UCSD-AML1 (cell line): ENCODE measurements around the gene NLGN1.

Experiments used
- DNase-seq: peaks from one replicate; lab custom pipeline; 2025; ENCODE audit not compliant: unreplicated experiment; lab: John Stamatoyannopoulos, UW

The NLGN1 gene

GRCh38 chr3:174126990-174127758 is 729.6 kb downstream of the NLGN1 start:
- DNase-seq: no peak

DNA sequence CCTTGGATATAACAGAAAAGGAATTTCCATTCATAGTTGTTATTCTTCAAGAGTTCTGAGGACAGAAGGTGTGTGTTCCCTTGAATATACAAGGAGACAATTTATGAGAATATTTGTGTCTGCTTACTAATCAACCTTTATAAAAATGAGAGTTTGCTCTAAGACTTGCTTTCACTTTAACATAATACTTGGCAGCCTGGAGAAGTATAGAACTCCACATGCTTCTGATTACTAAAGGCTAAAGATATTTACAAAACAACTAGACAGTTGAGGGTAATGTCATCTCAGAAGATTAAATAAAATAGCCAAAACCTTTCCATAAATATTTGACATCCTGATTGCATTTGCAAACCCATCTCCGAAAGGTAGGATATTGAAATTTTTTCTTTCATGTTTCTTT is 734.5 kb downstream of the NLGN1 start:
- no peak for DNase-seq

- DNase-seq: no peak
Measured at GRCh38 chr3:174132421-174133042, 735.0 kb downstream of the NLGN1 start.

DNA sequence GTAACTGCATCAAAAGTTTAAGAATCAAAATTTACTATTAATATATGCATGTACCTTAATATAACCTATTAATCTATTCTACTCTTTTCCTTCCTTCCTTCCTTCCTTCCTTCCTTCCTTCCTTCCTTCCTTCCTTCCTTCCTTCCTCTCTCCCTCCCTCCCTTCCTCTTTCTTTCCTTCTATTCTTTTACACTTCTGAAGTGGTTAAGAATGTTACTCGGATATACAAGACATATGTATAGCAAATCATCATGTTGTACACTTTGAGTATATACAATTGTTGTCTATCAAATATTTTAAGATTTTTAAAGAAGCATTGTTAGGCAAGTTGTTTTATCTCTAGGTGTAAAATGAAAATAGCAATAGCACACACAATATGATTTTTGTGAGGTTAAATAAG is 748.5 kb downstream of the NLGN1 start:
- DNase-seq: no peak

DNA sequence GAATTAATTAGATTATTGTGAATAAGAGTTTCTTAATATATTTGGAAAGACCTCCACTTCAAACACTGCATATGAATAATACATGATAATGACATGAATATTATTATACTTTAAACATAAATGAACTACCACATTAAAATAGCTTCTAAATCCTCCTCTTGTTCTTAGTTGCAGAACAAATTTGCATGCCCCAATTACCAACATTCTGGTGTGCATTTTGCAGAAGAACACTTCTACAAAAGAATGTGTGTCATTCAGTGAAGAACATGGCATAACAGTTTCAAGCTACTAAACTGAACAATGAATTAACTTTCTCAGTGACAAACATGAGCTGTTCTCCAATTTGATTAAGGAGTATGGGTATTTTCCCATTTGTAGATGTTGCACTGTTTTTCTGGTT is 750.3 kb downstream of the NLGN1 start:
- no peak for DNase-seq

DNA sequence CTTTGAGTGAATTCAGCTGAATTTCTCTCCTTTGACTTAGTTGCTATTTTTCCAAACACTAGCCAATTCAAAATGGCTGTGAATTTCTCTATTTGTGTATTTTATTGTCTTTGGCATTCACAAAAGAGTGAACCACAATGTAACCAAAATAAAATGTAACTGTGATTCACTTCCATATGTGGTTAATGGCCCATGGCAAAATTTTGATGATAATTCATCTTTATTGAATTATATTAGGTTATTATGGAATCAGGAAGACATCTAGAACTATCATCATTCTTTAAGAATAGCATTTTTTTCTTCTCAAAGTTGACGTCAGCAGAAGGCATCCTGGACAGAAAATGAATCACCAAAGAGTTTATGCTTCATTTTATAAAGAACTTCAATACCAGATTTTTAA is 756.3 kb downstream of the NLGN1 start:
- DNase-seq: no peak

DNA sequence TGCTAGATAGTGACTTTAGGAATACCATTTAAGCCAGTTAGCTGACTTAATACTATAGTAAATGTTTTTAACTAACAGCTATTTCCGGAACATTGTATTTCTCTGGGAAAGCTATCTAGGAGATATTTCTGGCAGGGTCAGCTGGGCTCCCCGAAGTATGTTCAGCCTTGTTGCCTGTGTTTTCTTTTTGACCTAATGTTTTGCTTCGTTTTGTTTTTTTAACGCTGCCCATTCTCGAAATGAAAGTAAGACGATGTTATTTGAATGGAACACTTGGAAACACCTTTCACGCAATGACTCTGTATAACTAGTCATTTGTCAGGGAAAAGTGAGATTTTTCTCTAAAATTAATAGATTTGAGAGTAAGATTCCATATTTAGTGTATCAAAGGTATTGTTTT is 758.7 kb downstream of the NLGN1 start:
- no peak for DNase-seq

DNA sequence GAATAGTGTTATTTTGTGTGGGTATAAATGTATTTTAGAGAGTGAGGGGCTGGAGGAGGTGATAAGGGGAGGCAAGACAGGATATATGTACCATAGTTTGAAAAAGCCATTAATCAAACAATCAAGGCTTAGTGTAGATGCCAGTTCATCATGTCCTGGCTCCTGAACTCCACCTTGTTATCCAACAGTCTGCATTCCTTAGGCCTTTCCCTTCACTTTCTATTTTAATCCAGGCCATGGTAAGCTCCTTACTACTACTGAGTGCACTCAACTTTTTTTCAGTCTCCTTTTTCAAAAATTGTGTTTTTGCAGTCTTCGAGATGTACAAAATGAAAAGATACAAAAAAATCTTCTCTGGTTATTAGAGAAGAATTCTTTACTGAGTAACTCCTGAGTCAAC is 761.1 kb downstream of the NLGN1 start:
- no peak for DNase-seq

- no peak for DNase-seq
Measured at GRCh38 chr3:174159604-174160003, 762.1 kb downstream of the NLGN1 start.

DNA sequence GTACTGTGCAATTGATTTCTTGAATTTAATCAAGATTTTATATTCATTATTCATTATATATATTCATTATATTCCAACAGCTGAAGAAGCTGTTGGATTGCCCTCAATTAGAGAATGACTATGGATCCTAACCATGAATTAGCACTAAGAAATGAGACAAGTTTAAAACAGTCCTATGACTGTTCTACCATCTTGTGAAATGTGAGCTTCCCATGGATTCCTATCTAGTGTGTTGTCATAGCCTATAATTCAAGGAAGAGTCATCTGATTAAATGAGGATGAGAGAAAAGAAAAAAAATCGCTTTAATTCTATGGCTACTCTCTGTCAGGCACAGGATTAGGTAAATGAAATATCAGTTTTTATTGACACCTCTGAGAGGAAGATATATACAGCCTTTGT is 765.0 kb downstream of the NLGN1 start:
- DNase-seq: no peak

- no peak for DNase-seq
Measured at GRCh38 chr3:174168026-174168425, 770.5 kb downstream of the NLGN1 start.

DNA sequence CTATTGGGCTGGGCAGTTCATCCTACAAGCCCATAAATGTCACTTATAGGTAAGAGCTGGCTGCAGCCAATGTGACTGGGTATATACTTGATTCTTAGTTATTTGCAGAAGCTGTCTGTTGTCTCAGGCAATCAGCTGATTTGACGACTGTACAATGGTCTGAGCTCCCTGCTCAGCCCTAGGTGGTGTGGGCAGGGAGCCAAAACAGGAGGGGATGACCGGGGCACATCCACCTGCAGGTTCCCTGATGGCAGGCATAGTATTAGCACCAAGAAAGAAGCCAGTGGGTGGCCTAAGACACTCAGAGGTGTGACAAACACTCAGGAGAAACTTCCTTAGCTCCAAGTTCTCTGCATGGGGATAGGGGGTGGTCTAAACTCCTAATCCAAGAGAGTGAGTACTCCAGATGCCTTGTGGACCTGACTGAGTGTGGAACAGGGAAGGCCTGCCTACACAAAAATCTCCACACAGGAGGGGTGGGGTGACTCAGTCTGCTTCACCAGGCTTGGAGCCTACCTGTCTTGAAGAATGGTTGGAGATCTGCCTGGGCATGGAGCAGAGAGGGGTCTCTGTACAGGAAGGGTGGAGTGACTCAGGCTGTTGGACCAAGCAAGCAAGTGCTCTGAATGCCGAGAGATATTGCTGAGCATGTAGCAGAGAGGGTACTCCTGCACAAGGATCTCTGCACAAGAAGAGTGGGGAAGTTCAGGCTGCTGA is 771.2 kb downstream of the NLGN1 start:
- DNase-seq: no peak

GRCh38 chr3:174169736-174170135 is 772.2 kb downstream of the NLGN1 start:
- DNase-seq: no peak

GRCh38 chr3:174170248-174170647 is 772.7 kb downstream of the NLGN1 start:
- no peak for DNase-seq

- DNase-seq: no peak
Measured at GRCh38 chr3:174186377-174186989, 788.9 kb downstream of the NLGN1 start.

DNA sequence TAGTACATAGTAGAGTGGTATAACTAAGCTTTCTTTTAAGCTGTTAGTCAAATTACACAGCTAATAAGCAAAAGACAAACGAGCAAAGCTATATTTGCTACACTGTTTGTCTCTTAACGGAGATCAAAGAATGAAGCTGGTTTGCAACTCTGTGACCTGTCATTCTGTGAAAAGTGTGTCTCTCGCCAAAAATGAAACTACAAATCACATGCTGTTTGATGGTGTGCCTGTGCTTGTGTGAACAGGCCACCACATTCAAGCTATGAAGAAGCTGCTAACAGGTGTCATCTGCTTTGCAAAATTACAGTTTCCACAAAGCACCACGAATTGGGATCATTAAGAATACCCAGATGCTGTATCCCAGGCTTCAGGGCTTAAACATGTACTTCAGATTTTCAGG is 793.8 kb downstream of the NLGN1 start:
- no peak for DNase-seq

DNA sequence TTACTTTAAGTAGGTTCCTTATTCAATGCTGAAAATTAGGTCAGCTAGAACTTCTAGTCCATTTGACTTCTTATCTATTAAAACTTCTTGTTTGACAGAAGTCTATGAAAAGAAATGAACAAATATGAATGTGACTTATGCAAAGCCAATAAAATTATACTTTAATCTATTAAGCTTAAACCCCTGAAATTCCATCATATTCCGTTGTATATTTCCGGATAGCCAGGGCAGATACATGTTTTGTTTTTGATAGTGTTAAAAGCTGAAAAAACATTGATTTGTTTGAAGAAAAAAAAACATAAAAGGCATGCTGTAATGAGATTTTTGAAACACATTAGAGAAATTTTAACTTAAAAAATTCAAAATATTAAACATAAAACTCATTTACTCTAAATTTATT is 794.4 kb downstream of the NLGN1 start:
- DNase-seq: no peak

DNA sequence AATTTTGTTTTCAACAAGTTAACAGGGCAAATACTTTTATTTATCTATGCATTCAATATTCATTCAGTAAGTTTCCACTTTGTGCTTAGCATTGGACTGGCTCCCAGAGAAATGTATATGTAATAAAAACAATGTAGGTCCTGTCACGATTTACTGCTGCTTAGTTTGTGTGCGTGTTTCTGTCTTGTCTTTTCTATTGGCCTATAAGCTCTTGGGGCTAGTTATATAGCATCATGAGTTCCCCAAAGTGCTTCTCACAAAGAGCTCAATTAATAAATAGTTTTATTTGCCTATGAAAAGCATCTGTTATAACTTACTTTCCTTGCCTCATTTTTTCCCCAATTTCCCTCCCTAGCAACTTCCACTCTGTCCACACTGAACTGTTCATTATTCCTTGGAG is 794.9 kb downstream of the NLGN1 start:
- DNase-seq: no peak

GRCh38 chr3:174193604-174194003 is 796.1 kb downstream of the NLGN1 start:
- DNase-seq: no peak

- DNase-seq: no peak
Measured at GRCh38 chr3:174197416-174197815, 799.9 kb downstream of the NLGN1 start.

DNA sequence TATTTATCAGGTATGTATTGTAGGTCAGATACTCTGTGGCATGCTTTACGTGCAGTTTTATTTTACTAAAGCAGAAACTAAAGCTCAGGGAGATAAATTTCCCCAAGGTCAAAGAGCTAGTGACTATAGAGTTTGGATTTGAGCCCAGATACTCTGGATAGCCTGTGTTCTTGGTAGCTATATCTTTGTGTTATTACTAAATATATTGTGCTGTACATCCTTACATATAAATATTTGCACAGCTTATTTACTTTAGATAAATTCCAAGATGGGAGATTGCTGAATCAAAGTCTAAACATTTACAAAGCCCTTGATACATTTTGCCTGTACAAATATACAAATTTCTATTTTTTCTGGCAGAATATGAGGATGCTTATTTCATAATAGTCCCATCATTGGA is 800.7 kb downstream of the NLGN1 start:
- no peak for DNase-seq

DNA sequence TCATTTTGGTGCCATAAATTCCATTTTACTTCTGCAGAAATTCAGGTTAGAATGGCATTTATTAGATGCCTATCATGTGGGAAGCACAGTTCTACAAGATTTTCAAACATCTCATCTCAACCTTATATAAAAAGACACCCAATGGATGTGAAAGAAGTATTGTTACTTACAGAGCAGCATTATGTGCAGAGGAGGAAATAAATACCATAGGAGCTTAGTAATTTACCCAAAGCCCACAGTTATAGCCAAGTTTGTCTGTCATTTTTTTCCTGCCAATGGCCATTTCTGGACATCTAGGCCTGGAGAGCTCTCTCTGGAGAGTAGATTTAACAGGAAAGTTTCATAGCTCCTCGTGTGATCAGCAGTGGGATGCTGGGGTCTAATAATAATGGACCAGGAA is 802.2 kb downstream of the NLGN1 start:
- DNase-seq: no peak
